OCI-LY3 (cell line): Measurements from ENCODE around the gene RPP40.

Experiments
- EZH2phosphoT487 ChIP-seq: fragments of 200-600 bp; shearing (Covaris generic); IDR thresholded peaks from 2 replicates; pipeline ENCODE4 v1.6.1; 2018; ENCODE audit warnings: antibody characterized with exemption, mixed run types, low read depth
- TF ChIP-seq, protein P1 (sequence below): fragments of 200-600, 300-600 bp; sonication (generic); IDR thresholded peaks from 2 replicates; pipeline ENCODE4 v1.5.1; 2014; ENCODE audit warnings: antibody characterized with exemption, low read length, low read depth

DNA sequence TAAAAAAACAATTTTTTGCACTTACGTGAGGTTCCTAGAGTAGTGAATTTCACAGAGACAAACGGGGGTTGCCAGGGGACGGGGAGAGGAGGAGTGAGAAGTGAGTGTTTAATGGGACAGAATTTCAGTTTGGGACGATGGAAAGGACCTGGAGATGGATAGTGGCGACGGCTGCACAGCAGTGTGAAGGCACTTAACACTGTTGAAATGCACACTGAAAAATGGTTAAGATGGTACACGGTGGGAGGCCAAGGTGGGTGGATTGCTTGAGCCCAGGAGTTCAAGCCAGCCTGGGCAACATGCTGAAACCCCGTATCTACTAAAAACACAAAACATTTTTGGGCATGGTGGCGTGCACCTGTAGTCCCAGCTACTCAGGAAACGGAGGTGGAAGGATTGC is 31.4 kb downstream of the RPP40 start:
- TF ChIP-seq, protein P1, sequence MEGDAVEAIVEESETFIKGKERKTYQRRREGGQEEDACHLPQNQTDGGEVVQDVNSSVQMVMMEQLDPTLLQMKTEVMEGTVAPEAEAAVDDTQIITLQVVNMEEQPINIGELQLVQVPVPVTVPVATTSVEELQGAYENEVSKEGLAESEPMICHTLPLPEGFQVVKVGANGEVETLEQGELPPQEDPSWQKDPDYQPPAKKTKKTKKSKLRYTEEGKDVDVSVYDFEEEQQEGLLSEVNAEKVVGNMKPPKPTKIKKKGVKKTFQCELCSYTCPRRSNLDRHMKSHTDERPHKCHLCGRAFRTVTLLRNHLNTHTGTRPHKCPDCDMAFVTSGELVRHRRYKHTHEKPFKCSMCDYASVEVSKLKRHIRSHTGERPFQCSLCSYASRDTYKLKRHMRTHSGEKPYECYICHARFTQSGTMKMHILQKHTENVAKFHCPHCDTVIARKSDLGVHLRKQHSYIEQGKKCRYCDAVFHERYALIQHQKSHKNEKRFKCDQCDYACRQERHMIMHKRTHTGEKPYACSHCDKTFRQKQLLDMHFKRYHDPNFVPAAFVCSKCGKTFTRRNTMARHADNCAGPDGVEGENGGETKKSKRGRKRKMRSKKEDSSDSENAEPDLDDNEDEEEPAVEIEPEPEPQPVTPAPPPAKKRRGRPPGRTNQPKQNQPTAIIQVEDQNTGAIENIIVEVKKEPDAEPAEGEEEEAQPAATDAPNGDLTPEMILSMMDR: no peak
- no peak for TF ChIP-seq EZH2phosphoT487
